Tibial artery (tissue), 4 donors: ENCODE measurements around the gene OSCP1.

ENCODE experiments used
- DNase-seq, 2 donors: peaks; one replicate each; pipeline ENCODE4 v3.0.0-alpha.2; 2019
- H3K27ac ChIP-seq, 2 donors: fragments of 200-600 bp; sonication (generic) in 1 of 2; 1 replicate in 1 of 2; 2 replicates in 1 of 2; pipeline ENCODE4 v1.5.1; 2018 to 2019; ENCODE audit warnings: mild to moderate bottlenecking in 1 of 2
- H3K27me3 ChIP-seq, 2 donors: fragments of 200-600 bp; sonication (generic) in 1 of 2; one replicate each; pipeline versions ENCODE4 v1.5.1 to v1.6.0; 2016 to 2019
- H3K36me3 ChIP-seq, 3 donors: fragments of 200-600 bp; sonication (generic) in 2 of 3; one replicate each; pipeline ENCODE4 v1.5.1; 2016 to 2019; ENCODE audit warnings: mild to moderate bottlenecking in 2 of 3
- H3K4me1 ChIP-seq, 4 donors: fragments of 200-600 bp; sonication (generic) in 2 of 4; 1 replicate in 3 of 4; 2 replicates in 1 of 4; pipeline ENCODE4 v1.5.1; 2016 to 2019
- H3K4me3 ChIP-seq, 2 donors: fragments of 200-600 bp; sonication (generic) in 1 of 2; 1 replicate in 1 of 2; 2 replicates in 1 of 2; pipeline ENCODE4 v1.5.1; 2018 to 2019; ENCODE audit warnings: mild to moderate bottlenecking in 2 of 2
- H3K9me3 ChIP-seq, 3 donors: fragments of 200-600 bp; sonication (generic) in 1 of 3; one replicate each; pipeline ENCODE4 v1.5.1; 2016 to 2019
- CTCF ChIP-seq, 2 experiments: fragments of 200-600 bp in 1 of 2; fragments of 450-650 bp in 1 of 2; IDR thresholded peaks; one replicate each; pipeline ENCODE4 v1.5.1; 2017 to 2019; ENCODE audit warnings: antibody characterized with exemption in 2 of 2, mild to moderate bottlenecking in 1 of 2, moderate library complexity in 1 of 2
- intact Hi-C: fragments of 100-400 bp; cut with DNase I; formaldehyde crosslinking; loops from one replicate; pipeline ENCODE4 v1.15.0; 2023; ENCODE audit warnings: low total_unique reads

Gene OSCP1

GRCh38 chr1:36392836-36393235, 57.4 kb downstream of the OSCP1 start:
- H3K36me3 ChIP-seq = peaks cover 14 to 46% (median 34%) of the 10 kb centered on the region in 3 donors
- intact Hi-C loops = no loop called here
- no peaks in the 10 kb centered on the region for H3K9me3 ChIP-seq
- H3K27me3 ChIP-seq = no peaks in the 10 kb centered on the region
- no peak overlapping the region for H3K27ac ChIP-seq
- no peak for DNase-seq
- peaks cover 0 to 36% (median 29%) of the 10 kb centered on the region in 4 donors for H3K4me1 ChIP-seq
- TF ChIP-seq CTCF (IDR thresholded peaks at IDR 0.05) = no peak
- no peak overlapping the region for H3K4me3 ChIP-seq

- H3K27me3 ChIP-seq = no peaks in the 10 kb centered on the region
- peaks cover 8 to 39% (median 33%) of the 10 kb centered on the region in 4 donors for H3K4me1 ChIP-seq
- peak overlapping the region in 1 of 2 donors; percentile 90 for H3K27ac ChIP-seq
- intact Hi-C loops = no loop called here
- H3K4me3 ChIP-seq = no peak overlapping the region
- no peak for TF ChIP-seq CTCF (IDR thresholded peaks at IDR 0.05)
- H3K36me3 ChIP-seq = peaks cover 14 to 46% (median 34%) of the 10 kb centered on the region in 3 donors
- H3K9me3 ChIP-seq = no peaks in the 10 kb centered on the region
- DNase-seq = no peak
Measured at GRCh38 chr1:36391271-36391670, 59.0 kb downstream of the OSCP1 start.

GRCh38 chr1:36390411-36390810, 59.8 kb downstream of the OSCP1 start:
- Histone ChIP-seq H3K4me1 (peaks cover 8 to 32% (median 30%) of the 10 kb centered on the region in 4 donors), H3K27me3 (no peaks in the 10 kb centered on the region), H3K9me3 (no peaks in the 10 kb centered on the region), H3K27ac (peak overlapping the region; percentile 90 to 95), H3K4me3 (no peak overlapping the region), H3K36me3 (peaks cover 14 to 46% (median 34%) of the 10 kb centered on the region in 3 donors)
- TF ChIP-seq CTCF (IDR thresholded peaks at IDR 0.05) = no peak
- intact Hi-C loops = no loop called here
- DNase-seq = no peak

- Histone ChIP-seq H3K27me3 (no peaks in the 10 kb centered on the region), H3K4me3 (no peak overlapping the region), H3K4me1 (peaks cover 8 to 31% (median 29%) of the 10 kb centered on the region in 4 donors), H3K9me3 (no peaks in the 10 kb centered on the region), H3K27ac (peak overlapping the region; percentile 90 to 95), H3K36me3 (peaks cover 14 to 46% (median 34%) of the 10 kb centered on the region in 3 donors)
- intact Hi-C loops = no loop called here
- no peak for TF ChIP-seq CTCF (IDR thresholded peaks at IDR 0.05)
- no peak for DNase-seq
Measured at GRCh38 chr1:36389999-36390398, 60.3 kb downstream of the OSCP1 start.

- H3K4me3 ChIP-seq = no peak overlapping the region
- H3K27ac ChIP-seq = peak overlapping the region; percentile 90 to 95
- no peak for DNase-seq
- no peak for TF ChIP-seq CTCF (IDR thresholded peaks at IDR 0.05)
- H3K9me3 ChIP-seq = no peaks in the 10 kb centered on the region
- H3K27me3 ChIP-seq = no peaks in the 10 kb centered on the region
- H3K36me3 ChIP-seq = peaks cover 14 to 46% (median 34%) of the 10 kb centered on the region in 3 donors
- intact Hi-C loops = no loop called here
- peaks cover 8 to 38% (median 34%) of the 10 kb centered on the region in 4 donors for H3K4me1 ChIP-seq
Measured at GRCh38 chr1:36389261-36389660, 61.0 kb downstream of the OSCP1 start.
